Activated CD4-positive, alpha-beta T cell treated with anti-CD3 and anti-CD28 coated beads, Interleukin-2, amount 10 ng/mL, durations not matched to agents 7 days and 5 days (primary cell): ENCODE measurements around the gene C17orf113. TPM values are rescaled to one million over a fixed set of nuclear protein-coding genes. Genes with fewer than 3 reads are reported as not detected.

Source experiments
- CTCF ChIA-PET: fragments of 350-600 bp; sonication (Branson Sonifier 250); formaldehyde crosslinking; loops from one replicate; lab custom pipeline; 2021; ENCODE audit warnings: antibody characterized with exemption; lab: Charles Lee
- POLR2A ChIA-PET: fragments of 350-600 bp; sonication (Branson Sonifier 250); formaldehyde crosslinking; loops from one replicate; lab custom pipeline; 2021; ENCODE audit warnings: antibody characterized with exemption; lab: Charles Lee
- DNase-seq: peaks from one replicate; pipeline ENCODE4 v3.0.0-alpha.2; 2020
- H3K27ac Mint-ChIP-seq: one replicate; pipeline ENCODE4 v1.8.0; 2021; ENCODE audit warnings: mild to moderate bottlenecking, moderate library complexity, mixed read lengths
- H3K27me3 Mint-ChIP-seq: one replicate; pipeline ENCODE4 v1.8.0; 2021; ENCODE audit warnings: mixed read lengths
- H3K36me3 Mint-ChIP-seq: one replicate; pipeline ENCODE4 v1.8.0; 2021; ENCODE audit warnings: low read depth, mixed read lengths
- H3K4me1 Mint-ChIP-seq: one replicate; pipeline ENCODE4 v1.8.0; 2021; ENCODE audit warnings: mixed read lengths
- H3K4me3 Mint-ChIP-seq: one replicate; pipeline ENCODE4 v1.8.0; 2021; ENCODE audit warnings: mild to moderate bottlenecking, moderate library complexity, mixed read lengths
- H3K9me3 Mint-ChIP-seq: one replicate; pipeline ENCODE4 v1.8.0; 2021; ENCODE audit warnings: mixed read lengths
- total RNA-seq, 2 experiments: library from RNA; stranded (reverse); gene quantifications; one replicate each; pipeline ENCODE4 v1.2.3, GENCODE V29; 2021

C17orf113 gene
- total RNA-seq, 2 experiments from 2014 or later = 0.04 TPM; not detected in 1

DNA sequence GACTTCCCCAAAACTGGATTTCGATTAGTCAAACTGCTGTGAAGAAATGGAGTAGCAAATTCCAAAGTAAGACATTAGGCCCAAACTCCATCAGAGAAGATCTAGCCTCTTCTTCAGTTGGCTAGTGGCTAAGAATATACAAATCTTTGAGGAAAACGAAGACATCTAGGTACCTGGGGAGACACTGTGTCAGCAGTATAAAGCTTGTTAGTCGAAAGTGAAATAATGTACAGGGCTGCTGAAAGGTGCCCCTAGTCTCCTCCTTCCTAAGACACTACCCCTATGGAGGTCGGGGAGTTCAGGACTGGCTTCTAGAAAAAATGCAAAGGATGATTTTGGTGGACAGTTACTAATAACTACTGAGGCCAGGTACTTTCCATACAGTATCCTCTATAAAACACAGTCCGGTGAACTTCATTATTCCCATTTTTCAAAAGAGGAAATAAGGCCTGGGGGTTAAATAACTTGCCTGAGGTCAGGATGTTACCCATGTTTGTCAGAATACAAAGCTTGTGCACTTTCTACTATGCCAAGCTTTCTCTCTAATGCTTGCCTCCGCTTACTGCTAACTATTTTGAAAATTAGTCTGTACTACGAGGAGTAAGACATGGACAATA lies 48.1 kb downstream of the C17orf113 start:
- Mint-ChIP-seq H3K9me3 (no peaks in the 10 kb centered on the region), H3K4me3 (no peak overlapping the region), H3K27ac (no peak overlapping the region), H3K36me3 (peaks cover 26% of the 10 kb centered on the region), H3K27me3 (no peaks in the 10 kb centered on the region), H3K4me1 (peaks cover 31% of the 10 kb centered on the region)
- DNase-seq = no peak
- POLR2A ChIA-PET = no interaction called here
- CTCF ChIA-PET = interaction anchor here (0.8 to 9.2 kb wide), 4 partner anchors 16 to 178 kb away, joined by 3 to 62 read pairs (median 3); partner anchors contain the start of genes DNAJC7 and NKIRAS2

DNA sequence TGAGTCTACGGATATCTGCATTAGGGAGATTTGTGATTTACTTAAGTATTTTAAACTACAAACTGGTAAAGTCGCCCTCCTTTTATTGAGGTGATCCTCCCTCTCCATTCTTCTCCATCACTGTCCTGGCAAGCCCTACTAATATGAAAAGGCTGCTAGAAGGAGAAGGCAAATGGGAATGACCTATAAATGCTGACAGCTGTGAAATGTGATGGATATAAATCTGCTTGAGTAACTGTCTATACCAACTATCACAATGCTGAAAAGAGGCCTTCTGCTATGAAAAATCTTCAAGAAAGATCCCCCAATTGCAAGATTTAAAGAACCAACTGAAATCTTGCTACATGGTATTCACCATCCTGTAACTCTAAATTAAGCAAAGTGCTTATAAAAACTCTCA lies 48.7 kb downstream of the C17orf113 start:
- CTCF ChIA-PET = interaction anchor here (9.2 kb wide), 1 partner anchor 16 kb away, joined by 62 read pairs; the partner anchor contains the start of genes DNAJC7 and NKIRAS2
- H3K27ac Mint-ChIP-seq = no peak overlapping the region
- DNase-seq = no peak
- H3K9me3 Mint-ChIP-seq = no peaks in the 10 kb centered on the region
- H3K27me3 Mint-ChIP-seq = no peaks in the 10 kb centered on the region
- POLR2A ChIA-PET = no interaction called here
- H3K36me3 Mint-ChIP-seq = peaks cover 27% of the 10 kb centered on the region
- H3K4me1 Mint-ChIP-seq = peaks cover 28% of the 10 kb centered on the region
- H3K4me3 Mint-ChIP-seq = no peak overlapping the region

DNA sequence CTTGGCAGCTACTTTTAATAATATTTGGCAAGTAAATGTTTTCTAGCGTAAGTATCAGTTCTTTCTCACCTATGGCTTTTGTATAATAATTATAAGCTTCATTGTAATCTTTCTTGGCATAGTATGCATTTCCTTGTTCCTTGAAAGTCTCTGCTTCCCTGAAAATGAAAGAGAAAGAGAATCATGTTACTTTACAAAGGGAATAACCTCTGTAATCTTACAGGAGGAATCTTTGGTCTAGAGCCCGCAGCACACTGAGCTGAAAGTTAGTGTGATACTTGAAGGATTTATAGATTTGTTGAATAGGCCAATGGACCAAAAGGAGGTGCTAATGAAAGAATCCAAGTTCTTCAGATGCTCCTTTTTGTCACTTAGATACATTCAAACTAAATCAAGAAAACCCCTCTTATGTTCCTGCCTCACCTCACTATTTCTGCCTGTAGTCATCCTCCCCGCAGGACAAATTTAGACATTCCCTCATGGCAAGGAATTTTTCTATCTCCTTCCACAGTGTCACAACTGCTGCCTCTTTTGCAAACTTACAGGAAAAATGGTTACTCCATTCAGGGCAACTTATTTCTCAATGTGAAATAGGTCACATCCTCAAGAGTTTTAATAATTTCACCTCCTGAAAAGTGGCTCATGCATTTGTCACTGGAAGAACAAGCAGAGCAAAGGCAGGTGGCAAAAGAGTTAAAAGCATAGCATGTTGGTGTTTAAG lies 49.8 kb downstream of the C17orf113 start:
- Mint-ChIP-seq H3K4me1 (peaks cover 28% of the 10 kb centered on the region), H3K36me3 (peaks cover 35% of the 10 kb centered on the region), H3K27me3 (no peaks in the 10 kb centered on the region), H3K27ac (no peak overlapping the region), H3K4me3 (no peak overlapping the region), H3K9me3 (no peaks in the 10 kb centered on the region)
- DNase-seq = no peak
- ChIA-PET POLR2A (no interaction called here), CTCF (interaction anchor here (1.0 kb wide), 1 partner anchor 17 kb away, joined by 3 read pairs; the partner anchor contains the start of gene DNAJC7)

DNA sequence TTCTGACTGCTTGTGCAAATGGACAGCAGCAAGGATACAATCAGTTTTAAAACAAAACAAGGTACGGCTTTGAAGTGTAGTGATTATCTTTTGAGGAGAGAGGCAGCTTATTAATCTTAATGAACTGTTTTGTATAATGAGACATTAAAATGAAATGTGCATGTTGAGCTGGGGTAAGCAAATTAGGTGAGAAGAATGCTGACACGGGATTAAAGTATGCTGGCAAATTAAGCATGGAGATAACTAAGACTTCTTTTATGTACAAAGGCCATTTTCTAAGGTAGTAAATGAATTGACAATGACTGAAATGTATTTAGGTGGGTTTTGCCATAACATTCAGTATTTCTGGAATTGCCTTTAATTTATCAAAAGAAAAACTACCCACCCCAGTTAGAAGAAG lies 51.9 kb downstream of the C17orf113 start:
- Mint-ChIP-seq H3K9me3 (no peaks in the 10 kb centered on the region), H3K4me1 (peaks cover 14% of the 10 kb centered on the region), H3K27me3 (no peaks in the 10 kb centered on the region), H3K36me3 (peaks cover 41% of the 10 kb centered on the region), H3K27ac (no peak overlapping the region), H3K4me3 (no peak overlapping the region)
- no peak for DNase-seq
- ChIA-PET CTCF (interaction anchor here (0.6 to 1.5 kb wide), 4 partner anchors 10 to 35 kb away, joined by 3 to 4 read pairs (median 4); partner anchors contain the start of gene DNAJC7), POLR2A (no interaction called here)

DNA sequence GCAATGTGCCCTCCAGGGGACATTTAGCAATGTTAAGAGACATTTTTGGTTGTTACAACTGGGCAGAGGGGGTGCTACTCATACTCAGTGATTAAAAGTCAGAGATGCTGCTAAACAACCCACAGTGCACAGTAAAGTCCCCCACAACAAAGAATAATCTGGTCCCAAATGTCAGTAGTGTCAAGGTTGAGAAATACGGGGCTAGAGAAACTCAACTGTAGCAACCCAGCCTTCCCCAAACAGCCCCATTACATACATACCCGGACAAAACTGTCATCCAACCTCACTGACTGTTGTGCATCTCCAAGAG lies 53.6 kb downstream of the C17orf113 start:
- Mint-ChIP-seq H3K36me3 (peaks cover 41% of the 10 kb centered on the region), H3K27me3 (no peaks in the 10 kb centered on the region), H3K4me1 (peaks cover 4% of the 10 kb centered on the region), H3K27ac (no peak overlapping the region), H3K9me3 (no peaks in the 10 kb centered on the region), H3K4me3 (no peak overlapping the region)
- POLR2A ChIA-PET = no interaction called here
- no peak for DNase-seq
- CTCF ChIA-PET = interaction anchor here (0.8 kb wide), 1 partner anchor 9 kb away, joined by 3 read pairs; no protein-coding TSS in a partner anchor

DNA sequence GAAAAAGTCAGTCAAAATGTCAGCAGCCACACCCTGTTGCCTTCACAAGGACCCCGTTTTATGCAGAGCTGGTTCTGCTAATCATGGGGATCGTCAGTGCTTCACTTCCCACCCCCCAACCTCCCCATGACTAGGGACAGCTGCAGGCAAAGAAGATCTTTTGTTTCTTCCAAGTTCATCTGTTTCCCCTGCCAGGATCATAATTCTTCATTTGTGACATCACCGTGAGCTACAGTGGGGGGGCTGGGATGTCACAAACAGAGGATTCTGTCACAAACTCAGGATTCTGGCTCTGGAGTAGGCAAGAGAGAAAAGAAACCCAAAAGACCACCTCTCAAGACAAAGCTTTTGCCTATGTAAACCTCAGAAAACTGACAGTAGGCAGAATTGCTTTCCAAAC lies 57.8 kb downstream of the C17orf113 start:
- Mint-ChIP-seq H3K27me3 (no peaks in the 10 kb centered on the region), H3K4me3 (no peak overlapping the region), H3K36me3 (peaks cover 57% of the 10 kb centered on the region), H3K9me3 (no peaks in the 10 kb centered on the region), H3K4me1 (no peaks in the 10 kb centered on the region), H3K27ac (no peak overlapping the region)
- POLR2A ChIA-PET = interaction anchor here (0.6 kb wide), 1 partner anchor 12 kb away, joined by 3 read pairs; no protein-coding TSS in a partner anchor
- DNase-seq = no peak
- CTCF ChIA-PET = interaction anchor here (0.6 kb wide), 1 partner anchor 235 kb away, joined by 3 read pairs; no protein-coding TSS in a partner anchor

DNA sequence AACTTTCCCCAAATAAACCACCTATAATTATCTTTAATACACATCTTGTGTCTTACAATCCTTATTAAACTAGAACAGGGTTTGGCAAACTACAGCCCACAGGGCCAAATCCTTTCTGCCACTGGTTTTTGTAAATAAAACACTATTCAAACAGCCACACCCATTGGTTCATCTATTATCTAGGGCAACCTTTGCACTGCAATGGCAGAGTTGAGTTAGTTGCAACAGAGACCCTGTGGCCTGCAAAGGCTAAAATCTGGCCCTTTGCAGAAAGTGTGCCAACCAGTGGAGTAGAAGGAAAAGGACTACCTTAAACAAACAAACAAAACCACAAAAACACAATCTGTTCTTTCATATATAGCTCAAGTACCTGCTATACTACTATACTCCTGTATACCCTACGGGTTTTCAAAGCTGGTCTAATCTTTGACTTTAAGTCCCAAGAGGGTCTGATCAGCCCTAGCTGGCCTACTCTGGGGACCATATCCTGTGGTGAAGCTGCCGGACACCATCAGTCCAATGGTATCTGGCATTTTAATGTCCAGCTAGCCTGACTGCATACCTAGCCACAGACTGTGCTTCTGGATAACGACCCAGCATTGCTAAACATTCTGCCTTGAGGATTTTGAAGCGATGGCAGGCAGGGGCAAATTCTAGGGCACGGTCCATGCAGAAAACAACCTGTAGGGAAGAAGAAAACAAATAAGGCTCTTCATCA lies 60.5 kb downstream of the C17orf113 start:
- H3K9me3 Mint-ChIP-seq = no peaks in the 10 kb centered on the region
- no peak for DNase-seq
- H3K27ac Mint-ChIP-seq = no peak overlapping the region
- H3K4me3 Mint-ChIP-seq = no peak overlapping the region
- peaks cover 61% of the 10 kb centered on the region for H3K36me3 Mint-ChIP-seq
- CTCF ChIA-PET = interaction anchor here (1.6 kb wide), 1 partner anchor 9 kb away, joined by 3 read pairs; no protein-coding TSS in a partner anchor
- POLR2A ChIA-PET = no interaction called here
- no peaks in the 10 kb centered on the region for H3K4me1 Mint-ChIP-seq
- no peaks in the 10 kb centered on the region for H3K27me3 Mint-ChIP-seq

DNA sequence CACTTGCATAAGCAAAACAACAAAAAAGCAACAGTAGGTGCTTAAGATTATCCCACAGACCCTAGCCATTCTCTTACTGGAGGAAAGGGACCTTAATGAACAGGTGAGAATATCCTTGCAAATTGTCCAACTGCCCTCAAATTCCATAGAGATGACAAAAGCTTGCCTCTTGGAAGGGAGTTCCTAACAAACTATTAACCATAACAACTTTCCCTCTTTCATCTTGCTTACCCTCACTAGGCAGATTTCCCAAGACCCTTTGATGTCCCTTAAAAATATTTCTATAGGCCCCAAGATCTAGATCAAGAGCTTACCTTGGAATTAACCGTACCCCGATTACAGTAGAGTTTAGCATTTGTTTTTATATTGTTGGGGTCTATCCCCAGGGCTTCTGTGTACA lies 62.0 kb downstream of the C17orf113 start:
- Mint-ChIP-seq H3K27ac (no peak overlapping the region), H3K4me1 (no peaks in the 10 kb centered on the region), H3K27me3 (no peaks in the 10 kb centered on the region), H3K36me3 (peaks cover 61% of the 10 kb centered on the region), H3K9me3 (no peaks in the 10 kb centered on the region), H3K4me3 (no peak overlapping the region)
- DNase-seq = no peak
- ChIA-PET CTCF (interaction anchor here (1.1 to 1.6 kb wide), 3 partner anchors 9 to 30 kb away, joined by 3 read pairs; no protein-coding TSS in a partner anchor), POLR2A (interaction anchor here (0.6 kb wide), 1 partner anchor 286 kb away, joined by 5 read pairs; no protein-coding TSS in a partner anchor)

Other genes with a start within 250 kb of the C17orf113 start
- 1 to 10 TPM; 1.2 to 2.4 TPM for gene P3H4, start 238.7 kb downstream of the C17orf113 start, total RNA-seq
- gene FKBP10, start 237.6 kb downstream of the C17orf113 start, total RNA-seq = under 1 TPM in 1 of 2 experiments, not detected in 1; 0.44 TPM
- gene NT5C3B, start 214.4 kb downstream of the C17orf113 start, total RNA-seq = 10 to 100 TPM; 13.7 to 17.7 TPM
- not detected for gene KLHL10, start 212.8 kb downstream of the C17orf113 start, total RNA-seq
- gene KLHL11, start 185.2 kb downstream of the C17orf113 start, total RNA-seq = 10 to 100 TPM; 13.2 to 13.9 TPM
- gene ACLY, start 131.7 kb downstream of the C17orf113 start, total RNA-seq = 100 to 1,000 TPM; 143 to 150 TPM
- gene ODAD4, start 120.0 kb downstream of the C17orf113 start, total RNA-seq = under 1 TPM; 0.40 to 0.42 TPM
- 10 to 100 TPM; 81.2 to 97.5 TPM for gene CNP, start 83.8 kb downstream of the C17orf113 start, total RNA-seq
- gene DNAJC7, start 33.2 kb downstream of the C17orf113 start, total RNA-seq = 10 to 100 TPM; 93.3 to 94.8 TPM
- gene NKIRAS2, start 30.5 kb downstream of the C17orf113 start, total RNA-seq = 10 to 100 TPM; 23.3 to 25.5 TPM
- gene ZNF385C, start 47.9 kb upstream of the C17orf113 start, total RNA-seq = not detected
- 10 to 100 TPM; 52.4 to 54.3 TPM for gene DHX58, start 62.1 kb upstream of the C17orf113 start, total RNA-seq
- gene KAT2A, start 70.8 kb upstream of the C17orf113 start, total RNA-seq = 10 to 100 TPM; 47.9 to 48.3 TPM
- not detected for gene HSPB9, start 72.2 kb upstream of the C17orf113 start, total RNA-seq
- gene RAB5C, start 104.4 kb upstream of the C17orf113 start, total RNA-seq = 100 to 1,000 TPM in 1 of 2 experiments, 10 to 100 TPM in 1; 97.1 to 108 TPM
- gene KCNH4, start 130.5 kb upstream of the C17orf113 start, total RNA-seq = under 1 TPM; 0.15 to 0.17 TPM
- gene HCRT, start 134.9 kb upstream of the C17orf113 start, total RNA-seq = not detected
- 10 to 100 TPM; 15.3 to 15.5 TPM for gene GHDC, start 143.9 kb upstream of the C17orf113 start, total RNA-seq
- gene STAT5B, start 225.8 kb upstream of the C17orf113 start, total RNA-seq = 100 to 1,000 TPM; 150 to 164 TPM
- gene STAT5A, start 237.9 kb upstream of the C17orf113 start, total RNA-seq = 100 to 1,000 TPM in 1 of 2 experiments, 10 to 100 TPM in 1; 99.5 to 108 TPM